ENCODE results near the gene BAIAP2L2.
"Not testable (repeated sequence)": the region's sequence is repeated elsewhere in the genome, so short reads cannot be mapped to it uniquely, and the experiment has no call there.

The BAIAP2L2 gene, protein sequence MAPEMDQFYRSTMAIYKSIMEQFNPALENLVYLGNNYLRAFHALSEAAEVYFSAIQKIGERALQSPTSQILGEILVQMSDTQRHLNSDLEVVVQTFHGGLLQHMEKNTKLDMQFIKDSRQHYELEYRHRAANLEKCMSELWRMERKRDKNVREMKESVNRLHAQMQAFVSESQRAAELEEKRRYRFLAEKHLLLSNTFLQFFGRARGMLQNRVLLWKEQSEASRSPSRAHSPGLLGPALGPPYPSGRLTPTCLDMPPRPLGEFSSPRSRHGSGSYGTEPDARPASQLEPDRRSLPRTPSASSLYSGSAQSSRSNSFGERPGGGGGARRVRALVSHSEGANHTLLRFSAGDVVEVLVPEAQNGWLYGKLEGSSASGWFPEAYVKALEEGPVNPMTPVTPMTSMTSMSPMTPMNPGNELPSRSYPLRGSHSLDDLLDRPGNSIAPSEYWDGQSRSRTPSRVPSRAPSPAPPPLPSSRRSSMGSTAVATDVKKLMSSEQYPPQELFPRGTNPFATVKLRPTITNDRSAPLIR

DNA sequence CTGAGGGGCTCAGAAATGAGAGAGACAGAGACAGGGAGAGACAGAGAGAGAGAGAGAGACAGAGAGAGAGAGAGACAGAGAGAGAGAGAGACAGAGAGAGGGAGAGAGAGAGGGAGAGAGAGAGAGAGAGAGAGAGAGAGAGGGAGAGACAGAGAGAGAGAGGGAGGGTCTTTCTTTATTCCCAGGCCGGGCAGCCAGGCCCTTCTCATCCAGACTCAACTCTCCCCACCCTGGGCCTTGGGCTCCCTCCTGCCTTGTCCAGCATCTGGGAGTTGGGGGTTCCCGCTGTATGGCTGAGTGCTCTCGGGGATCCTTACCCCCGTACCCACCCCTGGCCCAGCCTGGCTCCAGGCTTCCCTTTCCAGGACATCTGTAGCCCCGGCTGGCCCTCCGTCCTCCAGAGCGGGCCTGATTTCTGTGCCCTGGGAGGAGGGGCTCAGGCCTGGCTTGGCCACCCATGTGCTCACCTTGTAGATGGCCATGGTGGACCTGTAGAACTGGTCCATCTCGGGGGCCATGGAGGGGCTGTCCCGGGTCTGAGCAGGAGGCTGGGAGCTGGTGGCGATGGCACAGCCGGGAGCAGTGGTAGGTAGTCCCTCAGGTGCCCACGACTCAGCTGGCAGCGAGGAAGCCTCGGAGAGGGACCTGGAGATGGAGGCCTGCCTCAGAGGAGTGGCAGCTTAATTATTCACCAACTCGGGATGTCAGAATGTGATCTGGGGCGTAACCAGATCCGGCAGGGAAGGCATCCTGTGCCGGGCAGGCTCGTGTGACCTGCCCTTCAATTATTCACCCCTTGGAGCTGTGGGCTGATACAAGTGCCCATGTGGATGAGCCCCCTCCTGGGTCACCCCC is at the start of gene BAIAP2L2:
TSS of gene BAIAP2L2 (minus strand) at position 677 of the 855 bp plus-strand sequence. CDS start at position 518, 159 bp downstream.
- no peak for DNase-seq (ENCODE audit: low read depth)

DNA sequence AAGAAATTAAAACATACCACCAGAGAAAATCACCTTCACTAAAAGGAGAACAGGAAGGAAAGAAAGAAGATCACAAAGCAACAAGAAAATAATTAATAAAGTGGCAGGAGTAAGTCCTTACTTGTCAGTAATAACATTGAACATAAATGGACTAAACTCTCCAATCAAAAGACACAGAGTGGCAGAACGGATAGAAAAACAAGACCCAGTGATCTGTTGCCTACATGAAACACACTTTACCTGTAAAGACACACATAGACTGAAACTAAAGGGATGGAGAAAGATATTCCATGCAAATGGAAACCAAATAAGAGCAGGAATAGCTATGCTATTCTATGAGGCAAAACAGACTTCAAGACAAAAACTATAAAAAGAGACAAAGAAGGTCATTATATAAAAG is 45.2 kb upstream of the BAIAP2L2 start:
- no peak for DNase-seq (ENCODE audit: low read depth)

DNA sequence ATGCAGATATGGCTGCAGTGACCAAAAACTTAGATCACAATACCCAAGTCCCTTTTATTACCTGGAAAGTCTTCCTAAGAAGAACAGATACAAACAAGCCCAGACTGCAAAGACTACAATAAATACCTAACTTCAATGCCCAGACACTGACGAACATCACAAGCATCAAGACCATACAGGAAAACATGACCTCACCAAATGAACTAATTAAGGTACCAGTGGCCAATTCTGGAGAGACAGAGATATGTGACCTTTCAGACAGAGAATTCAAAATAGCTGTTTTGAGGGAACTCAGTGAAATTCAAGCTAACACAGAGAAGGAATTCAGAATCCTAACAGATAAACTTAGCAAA is 44.1 kb upstream of the BAIAP2L2 start:
- DNase-seq (ENCODE audit: low read depth): not testable (repeated sequence)

DNA sequence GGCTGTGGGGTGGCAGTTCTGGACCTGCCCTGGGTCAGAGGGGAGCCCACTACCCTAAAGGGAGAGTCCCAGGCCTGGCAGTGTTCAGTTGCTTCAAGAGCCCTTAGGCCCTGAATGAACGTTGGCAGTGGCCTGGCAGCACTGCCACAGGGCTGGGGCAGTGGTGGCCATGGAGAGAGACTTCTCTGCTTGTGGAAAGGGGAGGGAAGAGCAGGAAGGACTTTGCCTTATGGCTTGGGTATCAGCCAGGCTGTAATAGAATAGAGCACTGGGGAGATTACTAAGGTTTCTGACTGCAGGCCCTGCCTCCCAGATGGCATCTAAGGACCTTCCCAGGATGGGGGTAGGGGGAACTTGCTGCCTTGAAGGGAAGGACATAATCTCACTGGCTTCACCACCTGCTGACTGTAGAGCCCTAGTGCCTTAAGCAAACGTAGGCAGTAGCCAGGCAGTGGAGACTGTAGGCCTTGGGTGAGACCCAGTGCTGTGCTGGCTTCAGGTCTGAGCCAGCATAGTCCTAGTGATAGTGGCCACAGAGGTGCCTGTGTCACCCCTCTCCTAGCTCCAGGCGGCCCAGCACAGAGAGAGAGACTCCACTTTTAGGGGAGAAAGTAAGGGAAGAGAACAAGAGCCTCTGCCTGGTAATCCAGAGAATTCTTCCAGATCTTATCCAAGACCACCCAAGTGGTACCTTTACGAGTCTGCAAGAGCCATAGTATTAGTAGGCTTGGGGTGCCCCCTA is 43.5 kb upstream of the BAIAP2L2 start:
- DNase-seq (ENCODE audit: low read depth): no peak

DNA sequence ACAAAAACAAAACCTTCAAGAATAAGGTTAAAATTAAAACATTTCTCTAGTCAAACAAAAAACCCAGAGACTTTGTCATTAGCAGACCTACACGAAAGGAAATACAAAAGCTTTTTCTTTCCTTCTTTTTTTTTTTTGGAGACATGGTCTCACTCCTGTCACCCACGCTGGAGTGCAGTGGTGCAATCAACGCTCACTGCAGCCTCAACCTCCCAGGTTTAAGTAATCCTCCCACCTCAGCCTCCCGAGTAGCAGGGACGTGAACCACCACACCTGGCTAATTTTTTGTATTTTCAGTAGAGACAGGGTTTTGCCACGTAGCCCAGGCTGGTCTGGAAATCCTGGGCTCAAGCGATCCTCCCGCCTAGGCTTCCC is 40.6 kb upstream of the BAIAP2L2 start:
- DNase-seq (ENCODE audit: low read depth): no peak

DNA sequence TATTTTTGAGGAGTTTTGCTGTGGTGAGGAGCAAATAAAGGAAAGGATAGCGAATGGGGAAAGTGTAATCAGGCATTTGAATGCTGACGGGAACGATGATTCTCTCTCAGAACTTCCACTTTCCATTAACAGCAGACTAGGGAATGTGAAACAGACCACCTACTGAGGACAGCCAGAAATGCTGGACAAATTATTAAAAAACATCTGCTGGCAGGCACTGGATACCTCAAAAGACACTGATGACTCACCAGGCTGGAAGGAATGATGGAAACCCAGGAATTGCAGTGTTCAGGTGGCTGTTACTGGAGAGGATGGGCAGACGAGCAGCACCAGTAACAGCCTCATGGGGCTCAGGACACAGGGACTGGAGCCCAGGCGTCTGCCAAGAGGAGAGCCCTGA is 37.8 kb upstream of the BAIAP2L2 start:
- no peak for DNase-seq (ENCODE audit: low read depth)

DNA sequence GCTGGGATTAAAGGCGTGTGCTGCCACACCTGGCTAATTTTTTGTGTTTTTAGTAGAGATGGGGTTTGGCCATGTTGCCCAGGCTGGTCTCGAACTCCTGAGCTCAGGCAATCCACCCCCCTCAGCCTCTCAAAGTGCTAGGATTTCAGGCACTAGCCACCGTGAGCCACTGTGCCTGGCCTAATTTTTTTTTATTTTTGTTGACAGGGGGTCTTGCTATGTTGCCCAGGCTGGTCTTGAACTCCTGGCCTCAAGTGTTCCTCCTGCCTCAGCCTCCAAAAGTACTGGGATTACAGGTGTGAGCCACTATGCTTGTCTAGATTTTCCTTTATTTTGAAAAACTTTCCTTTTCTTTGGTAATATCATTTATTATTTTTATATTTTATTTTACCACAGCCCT is 35.7 kb upstream of the BAIAP2L2 start:
- not testable (repeated sequence) for DNase-seq (ENCODE audit: low read depth)

DNA sequence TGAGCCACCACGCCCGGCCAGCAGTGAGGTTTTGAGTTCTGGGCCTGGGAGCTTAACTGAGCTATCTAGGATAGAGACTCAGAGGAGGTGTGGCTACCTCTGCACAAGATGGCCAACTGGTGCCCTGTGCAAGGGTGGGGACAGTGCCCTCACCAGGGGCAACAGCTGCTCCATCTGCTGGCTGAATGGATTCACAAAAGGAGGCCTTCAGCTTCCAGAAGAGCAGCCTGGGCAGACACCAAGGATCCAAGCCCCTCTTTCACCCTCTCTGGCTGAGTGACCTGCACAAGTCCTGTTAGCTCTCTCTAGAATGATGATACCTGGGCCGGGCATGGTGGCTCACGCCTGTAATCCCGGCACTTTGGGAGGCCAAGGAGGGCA is 33.5 kb upstream of the BAIAP2L2 start:
- DNase-seq (ENCODE audit: low read depth): no peak

DNA sequence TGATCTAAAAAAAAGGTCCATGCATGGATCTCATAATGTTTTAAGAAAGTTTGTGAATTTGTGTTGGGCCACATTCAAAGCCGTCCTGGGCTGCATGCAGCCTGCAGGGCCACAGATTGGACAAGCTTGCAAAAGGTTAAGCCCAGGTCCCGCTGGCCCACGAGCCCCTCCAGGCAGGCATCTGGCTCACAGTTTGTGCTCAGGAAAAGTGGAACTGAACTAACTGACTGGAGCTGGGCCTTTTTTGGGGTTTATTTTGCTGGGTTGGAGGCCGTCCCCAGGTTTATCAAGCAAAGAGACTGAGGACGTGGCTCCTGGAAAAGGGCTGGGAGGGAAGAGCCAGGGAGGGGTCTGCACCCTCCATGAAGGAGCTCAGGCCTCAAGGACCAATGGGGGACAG is 32.1 kb upstream of the BAIAP2L2 start:
- DNase-seq (ENCODE audit: low read depth): no peak

DNA sequence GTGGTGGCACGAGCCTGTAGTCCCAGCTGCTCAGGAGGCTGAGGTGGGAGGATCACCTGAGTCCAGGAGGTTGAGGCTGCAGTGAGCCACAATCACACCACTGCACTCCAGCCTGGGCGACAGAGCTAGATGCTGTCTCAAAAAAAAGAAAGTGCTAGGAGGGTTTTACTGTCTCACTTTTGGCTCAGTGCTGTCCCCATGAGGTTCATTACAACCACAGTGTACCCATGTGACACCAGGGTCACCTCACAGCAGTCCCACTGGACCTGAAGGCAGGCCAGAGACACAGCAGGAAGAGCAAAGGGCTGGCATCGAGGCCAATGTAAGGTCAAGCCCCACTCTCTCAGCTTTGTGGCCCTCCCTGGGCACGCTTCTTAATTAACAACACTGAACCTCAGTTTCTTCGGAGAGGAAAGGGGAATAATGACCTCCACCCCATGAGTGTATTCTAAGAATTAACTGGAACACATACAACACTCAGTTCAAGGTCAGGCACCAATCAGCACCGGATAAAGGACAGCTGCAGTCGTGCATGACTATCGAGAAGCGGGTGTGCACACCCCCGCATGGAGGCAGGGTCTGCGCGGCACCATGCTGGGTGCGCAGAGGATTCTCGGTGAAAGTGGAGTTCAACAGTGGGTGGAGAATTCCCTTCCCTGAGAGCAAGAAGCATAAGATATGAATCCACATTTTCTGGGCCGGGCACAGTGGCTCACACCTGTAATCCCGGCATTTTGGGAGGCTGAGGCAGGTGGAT is 30.9 kb upstream of the BAIAP2L2 start:
- no peak for DNase-seq (ENCODE audit: low read depth)

DNA sequence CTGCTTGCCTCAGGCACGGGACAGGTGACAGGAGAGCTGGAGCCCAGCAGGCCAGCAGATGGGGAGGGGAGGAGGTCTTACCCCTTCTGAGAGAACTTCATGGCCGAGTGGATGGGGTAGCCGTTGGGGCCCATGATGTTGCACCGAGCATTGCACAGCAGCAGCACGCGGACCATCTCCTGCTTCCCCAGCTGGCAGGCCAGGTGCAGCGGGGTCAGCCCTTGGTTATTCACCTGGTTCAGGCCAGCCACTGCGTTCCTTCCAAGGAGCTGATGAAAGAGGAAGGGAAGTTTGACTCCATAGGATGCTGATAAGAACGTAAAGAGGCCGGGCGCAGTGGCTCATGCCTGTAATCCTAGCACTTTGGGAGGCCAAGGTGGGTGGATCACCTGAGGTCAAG is 29.4 kb upstream of the BAIAP2L2 start:
- DNase-seq (ENCODE audit: low read depth): no peak

DNA sequence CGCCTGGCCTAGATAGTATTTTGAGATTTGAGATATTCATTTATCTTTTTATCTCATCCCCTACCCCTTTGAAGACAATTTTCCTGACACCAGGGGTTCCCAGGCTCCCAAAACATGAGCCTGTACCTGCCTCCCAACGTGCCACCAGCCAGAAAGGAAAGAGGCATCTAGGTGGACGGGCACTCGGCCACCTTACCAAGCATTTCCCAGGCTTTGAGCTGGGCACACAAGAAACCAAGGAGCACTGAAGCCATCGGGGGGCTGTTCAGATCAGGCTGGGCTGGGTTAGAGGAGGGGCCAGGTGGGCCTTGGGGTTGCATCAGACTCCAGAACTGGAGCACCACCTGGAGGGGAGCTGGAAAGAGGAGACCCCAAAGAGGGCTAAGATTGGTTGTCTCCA is 28.5 kb upstream of the BAIAP2L2 start:
- no peak for DNase-seq (ENCODE audit: low read depth)

DNA sequence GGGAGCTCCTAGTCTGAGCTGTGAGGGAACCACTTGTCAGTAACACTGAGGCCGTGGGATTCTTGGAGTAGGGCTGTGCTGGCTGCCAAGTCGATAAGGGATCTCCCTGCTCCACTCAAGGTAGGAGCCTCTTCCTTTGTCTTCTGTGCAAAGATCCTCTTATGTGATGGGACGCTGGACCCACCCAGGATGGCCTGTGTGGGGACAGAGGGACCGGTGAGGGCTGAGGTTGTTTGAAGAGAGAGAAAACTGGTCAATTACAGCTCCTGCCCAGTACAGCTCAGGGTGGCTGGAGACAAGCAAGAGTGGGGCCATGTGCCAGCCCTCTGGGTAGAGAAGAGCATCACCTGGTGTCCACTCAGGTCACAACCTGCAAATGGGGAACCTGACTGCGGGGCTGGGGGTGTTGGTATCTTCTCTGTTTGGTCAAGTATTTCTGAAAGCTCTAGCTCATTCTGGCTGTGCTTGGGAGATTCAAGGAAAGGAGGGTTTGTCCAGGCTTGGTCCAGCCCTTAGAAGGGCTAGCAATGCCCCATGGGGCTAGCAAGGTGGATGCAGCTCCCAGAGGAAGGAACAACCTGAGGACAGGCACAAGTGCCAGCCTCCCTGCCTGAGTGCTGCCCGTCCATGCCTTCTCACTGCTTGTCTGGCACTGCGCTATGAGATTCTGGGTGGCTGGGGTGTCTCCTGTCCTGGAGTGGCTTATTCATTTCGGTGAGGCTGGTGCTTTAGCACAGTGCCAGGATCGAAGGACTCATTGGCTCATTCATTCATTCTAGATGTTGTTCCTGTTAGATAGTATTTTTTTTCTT is 27.6 kb upstream of the BAIAP2L2 start:
- DNase-seq (ENCODE audit: low read depth): no peak

DNA sequence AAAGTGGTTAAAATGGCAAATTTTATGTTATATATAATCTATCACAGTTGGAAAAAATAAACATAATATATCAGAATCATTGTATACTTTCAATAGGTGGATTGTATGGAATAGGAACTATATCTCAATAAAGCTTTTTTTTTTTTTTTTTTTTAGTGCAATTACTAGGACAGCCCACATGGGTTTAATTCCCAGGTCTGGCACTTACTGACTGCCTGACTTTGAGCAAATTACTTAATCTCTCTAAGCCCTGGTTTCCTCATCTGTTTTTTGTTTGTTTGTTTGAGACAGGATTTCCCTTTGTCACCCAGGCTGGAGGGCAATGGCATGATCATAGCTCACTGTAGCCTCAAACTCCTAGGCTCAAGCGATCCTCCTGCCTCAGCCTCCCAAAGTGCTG is 26.1 kb upstream of the BAIAP2L2 start:
- DNase-seq (ENCODE audit: low read depth): no peak

DNA sequence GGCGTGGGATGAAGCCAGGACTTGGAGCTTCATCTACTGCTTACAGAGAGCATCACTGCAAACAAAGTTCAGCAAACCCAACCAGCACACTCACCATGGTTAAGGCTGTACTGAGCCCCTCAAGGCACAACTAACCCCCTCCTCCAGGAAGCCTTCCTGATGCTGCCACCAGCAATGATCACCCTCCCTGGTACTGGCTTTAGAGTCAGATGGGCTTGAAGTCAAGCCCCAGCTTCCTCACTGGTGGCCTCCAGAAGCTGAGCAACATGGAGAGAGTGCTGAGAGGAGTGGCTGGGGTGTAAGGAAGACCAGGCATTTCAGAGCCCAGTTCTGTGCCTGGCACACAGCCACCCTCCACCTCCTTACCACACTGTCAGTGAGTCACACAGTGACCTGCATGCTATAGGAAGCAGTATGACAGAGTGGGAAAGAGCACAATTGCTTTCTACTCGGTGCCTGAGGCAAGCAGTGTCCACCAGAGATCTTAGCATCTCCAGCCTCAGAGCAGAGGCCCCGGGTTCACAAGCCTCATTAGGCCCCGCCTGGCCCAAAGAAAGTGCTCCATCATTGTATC is 24.7 kb upstream of the BAIAP2L2 start:
- DNase-seq (ENCODE audit: low read depth): no peak

DNA sequence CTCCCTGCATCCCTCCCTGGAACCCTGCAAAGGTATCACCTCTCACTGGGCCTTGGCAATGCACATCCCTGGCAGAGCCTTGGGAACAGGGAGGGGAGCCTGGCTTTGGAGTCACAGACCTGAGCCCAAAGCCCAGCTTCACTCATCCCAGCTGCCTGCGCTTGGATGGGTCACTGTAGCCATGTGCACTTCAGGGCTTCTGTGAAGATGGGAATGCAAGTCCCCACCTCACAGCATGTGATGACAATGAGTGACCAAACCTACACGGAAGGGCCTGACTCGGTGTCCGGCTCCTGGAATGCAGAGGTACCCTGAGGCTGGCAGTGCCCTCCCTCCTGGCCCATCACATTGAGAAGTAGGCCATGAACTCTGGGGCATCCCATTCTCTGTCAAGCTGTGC is 22.8 kb upstream of the BAIAP2L2 start:
- no peak for DNase-seq (ENCODE audit: low read depth)

DNA sequence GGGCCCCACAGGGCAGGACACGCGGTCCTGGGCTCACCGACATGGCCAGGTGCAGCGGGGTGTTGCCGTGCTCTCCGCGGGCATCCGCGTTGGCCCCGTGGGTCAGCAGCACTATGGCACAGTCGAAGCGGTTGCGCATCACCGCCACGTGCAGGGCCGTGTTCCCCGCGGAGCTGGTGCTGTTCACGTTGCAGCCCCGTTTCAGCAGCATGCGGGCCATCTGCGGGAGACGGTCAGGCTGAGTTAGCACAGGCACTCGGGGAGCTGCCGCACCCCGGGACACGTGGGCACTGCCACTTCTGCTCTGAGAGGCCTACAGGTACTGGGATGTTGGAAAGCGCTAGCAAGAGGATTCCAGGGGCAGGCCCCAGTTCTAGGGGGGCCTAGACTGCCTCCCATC is 22.3 kb upstream of the BAIAP2L2 start:
- no peak for DNase-seq (ENCODE audit: low read depth)

DNA sequence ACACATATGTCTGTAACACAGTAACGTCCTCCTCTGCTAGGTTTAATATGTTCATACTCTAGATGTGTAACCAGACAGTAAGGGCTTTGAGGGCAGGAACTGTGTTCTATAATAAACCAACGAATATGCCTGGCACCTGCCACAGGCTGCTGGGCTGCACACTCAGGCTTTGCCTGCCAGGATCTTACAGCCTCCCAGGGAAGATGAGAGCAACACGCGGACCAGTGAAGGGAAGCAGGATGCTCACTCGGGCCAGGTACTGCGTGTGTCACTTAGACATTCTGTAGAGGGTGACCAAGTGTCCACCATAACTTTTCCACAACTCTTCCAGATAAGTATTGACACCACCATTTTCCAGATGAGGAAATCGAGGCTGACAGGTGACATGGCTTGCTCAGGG is 21.7 kb upstream of the BAIAP2L2 start:
- DNase-seq (ENCODE audit: low read depth): no peak

DNA sequence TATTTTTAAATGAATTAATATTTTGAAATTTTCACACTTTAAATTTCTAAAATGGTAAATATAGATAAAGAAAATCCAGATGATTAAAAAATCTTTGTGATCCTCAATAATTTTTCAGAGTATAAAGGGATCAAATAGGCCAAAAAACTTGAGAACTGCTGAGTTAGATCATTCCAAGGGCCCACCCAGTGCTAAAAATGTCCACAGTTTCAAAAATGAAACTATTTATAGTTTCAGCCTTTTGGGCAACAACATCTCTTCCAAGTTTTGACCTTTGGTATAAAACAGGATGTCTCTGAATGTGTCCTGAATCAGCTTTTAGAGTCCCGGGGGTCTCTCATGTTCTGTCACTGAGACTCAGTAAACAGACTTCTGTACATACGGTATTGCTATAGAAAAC is 20.9 kb upstream of the BAIAP2L2 start:
- DNase-seq (ENCODE audit: low read depth): no peak

DNA sequence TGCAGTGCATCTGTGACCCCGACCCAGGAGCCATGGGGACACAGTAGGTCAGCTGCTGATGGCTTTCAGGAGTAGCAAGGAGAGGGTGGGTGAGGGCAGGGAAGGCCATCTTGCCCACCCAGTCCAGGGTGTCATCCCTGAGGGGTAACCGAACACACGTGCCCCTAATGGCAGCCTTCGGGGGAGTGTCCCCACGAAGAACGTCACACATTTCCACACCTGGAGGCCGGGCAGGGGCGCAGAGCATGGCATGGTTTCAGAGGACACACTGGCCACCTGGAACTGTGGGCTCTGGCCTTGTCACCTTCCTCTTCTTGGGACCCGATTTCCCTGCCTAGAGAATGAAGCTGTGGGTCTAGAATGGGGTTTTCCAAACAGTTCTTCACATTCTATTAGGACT is 19.4 kb upstream of the BAIAP2L2 start:
- DNase-seq (ENCODE audit: low read depth): no peak

DNA sequence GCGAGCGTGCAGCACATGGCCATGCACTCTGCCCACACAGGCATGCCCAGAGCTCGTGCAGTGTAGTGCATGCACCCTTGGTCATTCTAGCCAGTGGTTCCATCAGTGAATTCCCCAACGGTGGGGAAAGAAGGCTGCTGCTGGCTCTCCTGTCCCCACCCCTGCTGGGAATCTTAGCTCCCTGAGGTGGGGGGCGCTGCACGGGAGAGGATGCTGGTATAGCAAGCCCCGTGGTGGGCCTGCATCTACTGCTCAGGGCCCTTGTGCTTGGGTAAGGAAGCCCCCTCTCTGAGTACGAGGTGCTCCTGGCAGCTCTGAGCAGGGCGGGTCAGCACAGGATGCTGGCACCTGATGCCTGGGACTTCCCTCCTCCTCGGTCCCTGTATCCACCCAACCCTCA is 18.5 kb upstream of the BAIAP2L2 start:
- DNase-seq (ENCODE audit: low read depth): no peak

Measured in activated T-cell treated with anti-CD3 and anti-CD28 coated beads for 48 hours (primary cell).